Measurements from ENCODE around the gene CDK16. TPM values are rescaled to one million over a fixed set of nuclear protein-coding genes. Genes with fewer than 3 reads are reported as not detected.
A peak's percentile ranks its signal among the peaks of the same experiment; 100 is the strongest.

Gene CDK16
- total RNA-seq, 2 donors from 2014 or later: 167 to 245 TPM

DNA sequence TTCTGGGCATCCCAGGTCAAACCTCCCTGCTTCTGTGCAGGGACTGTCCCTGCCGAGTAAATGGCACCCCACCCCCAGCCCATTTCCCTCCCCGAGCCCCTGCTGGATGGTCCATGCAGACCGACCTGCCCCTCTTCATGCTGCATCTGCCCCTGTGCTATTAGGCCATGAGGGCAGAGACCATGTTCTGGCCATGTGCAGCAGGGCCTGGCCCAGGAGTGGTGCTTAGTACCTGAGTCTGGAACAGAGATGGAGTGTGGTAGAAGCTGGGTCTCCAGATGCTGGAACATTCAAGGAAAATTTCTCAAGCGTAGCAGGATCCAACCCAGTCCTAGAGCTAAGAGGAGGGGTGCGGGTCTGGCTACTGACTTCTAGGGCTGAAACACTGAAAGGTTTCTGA is 40.1 kb upstream of the CDK16 start:
- Mint-ChIP-seq H3K27me3 (ENCODE audit: insufficient read depth) (no peaks in the 10 kb centered on the region), H3K4me3 (no peak overlapping the region), H3K36me3 (ENCODE audit: low read depth) (peaks cover 51% of the 10 kb centered on the region), H3K9me3 (peaks cover 57% of the 10 kb centered on the region), H3K27ac (no peak overlapping the region), H3K4me1 (no peaks in the 10 kb centered on the region)
- H3K27me3 ChIP-seq (ENCODE audit: control insufficient read depth, insufficient read depth, low read length, poor library complexity, severe bottlenecking): no peaks in the 10 kb centered on the region
- no peak overlapping the region for H3K27ac ChIP-seq (ENCODE audit: low read depth, low read length)
- no peaks in the 10 kb centered on the region for H3K9me3 ChIP-seq (ENCODE audit: control insufficient read depth, low read length)
- DNase-seq: peak; percentile 18
- H3K4me1 ChIP-seq (ENCODE audit: control insufficient read depth, insufficient read depth, low read length): no peaks in the 10 kb centered on the region
- peaks cover 15% of the 10 kb centered on the region for H3K36me3 ChIP-seq (ENCODE audit: control insufficient read depth, insufficient read depth, low read length)
- H3K4me3 ChIP-seq (ENCODE audit: low read length): no peak overlapping the region
- H3K9ac ChIP-seq (ENCODE audit: extremely low read depth, low read length, poor library complexity, severe bottlenecking): no peak overlapping the region
- TF ChIP-seq CTCF (conservative IDR thresholded peaks at IDR 0.05): no peak
- WGBS, 2 experiments (ENCODE audit: insufficient coverage in 1 of 2, insufficient read length in 1 of 2): 90 to 98% methylated on average over 2 to 5 of the region's 5 CpGs

- H3K27ac ChIP-seq (ENCODE audit: low read depth, low read length): no peak overlapping the region
- Mint-ChIP-seq H3K4me3 (no peak overlapping the region), H3K27me3 (ENCODE audit: insufficient read depth) (no peaks in the 10 kb centered on the region), H3K9me3 (peaks cover 53% of the 10 kb centered on the region), H3K4me1 (no peaks in the 10 kb centered on the region), H3K36me3 (ENCODE audit: low read depth) (peaks cover 48% of the 10 kb centered on the region), H3K27ac (no peak overlapping the region)
- DNase-seq: peak; percentile 31
- no peak overlapping the region for H3K4me3 ChIP-seq (ENCODE audit: low read length)
- no peaks in the 10 kb centered on the region for H3K4me1 ChIP-seq (ENCODE audit: control insufficient read depth, insufficient read depth, low read length)
- whole genome bisulfite sequencing, 2 experiments (ENCODE audit: insufficient coverage in 1 of 2, insufficient read length in 1 of 2): 92 to 96% methylated on average over 2 to 13 of the region's 14 CpGs
- no peaks in the 10 kb centered on the region for H3K27me3 ChIP-seq (ENCODE audit: control insufficient read depth, insufficient read depth, low read length, poor library complexity, severe bottlenecking)
- H3K9ac ChIP-seq (ENCODE audit: extremely low read depth, low read length, poor library complexity, severe bottlenecking): no peak overlapping the region
- H3K36me3 ChIP-seq (ENCODE audit: control insufficient read depth, insufficient read depth, low read length): peaks cover 15% of the 10 kb centered on the region
- no peaks in the 10 kb centered on the region for H3K9me3 ChIP-seq (ENCODE audit: control insufficient read depth, low read length)
- no peak for TF ChIP-seq CTCF (conservative IDR thresholded peaks at IDR 0.05)
Observed at GRCh38 chrX:47179221-47179927, 39.1 kb upstream of the CDK16 start.

GRCh38 chrX:47179928-47180255 is 38.6 kb upstream of the CDK16 start:
- Histone ChIP-seq H3K9me3 (ENCODE audit: control insufficient read depth, low read length) (no peaks in the 10 kb centered on the region), H3K36me3 (ENCODE audit: control insufficient read depth, insufficient read depth, low read length) (peaks cover 15% of the 10 kb centered on the region), H3K4me3 (ENCODE audit: low read length) (no peak overlapping the region), H3K4me1 (ENCODE audit: control insufficient read depth, insufficient read depth, low read length) (no peaks in the 10 kb centered on the region), H3K27ac (ENCODE audit: low read depth, low read length) (no peak overlapping the region), H3K27me3 (ENCODE audit: control insufficient read depth, insufficient read depth, low read length, poor library complexity, severe bottlenecking) (no peaks in the 10 kb centered on the region), H3K9ac (ENCODE audit: extremely low read depth, low read length, poor library complexity, severe bottlenecking) (no peak overlapping the region)
- H3K4me3 Mint-ChIP-seq: no peak overlapping the region
- no peaks in the 10 kb centered on the region for H3K27me3 Mint-ChIP-seq (ENCODE audit: insufficient read depth)
- DNase-seq: no peak
- WGBS, 2 experiments (ENCODE audit: insufficient coverage in 1 of 2, insufficient read length in 1 of 2): 80 to 94% methylated on average over 1 to 16 of the region's 18 CpGs
- H3K4me1 Mint-ChIP-seq: no peaks in the 10 kb centered on the region
- H3K36me3 Mint-ChIP-seq (ENCODE audit: low read depth): peaks cover 48% of the 10 kb centered on the region
- no peak overlapping the region for H3K27ac Mint-ChIP-seq
- peaks cover 57% of the 10 kb centered on the region for H3K9me3 Mint-ChIP-seq
- TF ChIP-seq CTCF (conservative IDR thresholded peaks at IDR 0.05): no peak
